Measurements from ENCODE around the gene INO80D. TPM values are rescaled to one million over a fixed set of nuclear protein-coding genes. Genes with fewer than 3 reads are reported as not detected.

Gene INO80D
- total RNA-seq, 1 experiment from 2014 or later, result 1.8 TPM

- in situ Hi-C loops (cut with HindIII; ENCODE audit: low pct_unique_long_range_greater_than_20kb, low sequenced_read_pairs), result no loop called here
- DNase-seq (ENCODE audit: low read depth), result no peak
Observed at GRCh38 chr2:205965707-205966106, 120.3 kb downstream of the INO80D start.

- in situ Hi-C loops (cut with HindIII; ENCODE audit: low pct_unique_long_range_greater_than_20kb, low sequenced_read_pairs), result no loop called here
Observed at GRCh38 chr2:205964111-205964761, 121.7 kb downstream of the INO80D start.

DNA sequence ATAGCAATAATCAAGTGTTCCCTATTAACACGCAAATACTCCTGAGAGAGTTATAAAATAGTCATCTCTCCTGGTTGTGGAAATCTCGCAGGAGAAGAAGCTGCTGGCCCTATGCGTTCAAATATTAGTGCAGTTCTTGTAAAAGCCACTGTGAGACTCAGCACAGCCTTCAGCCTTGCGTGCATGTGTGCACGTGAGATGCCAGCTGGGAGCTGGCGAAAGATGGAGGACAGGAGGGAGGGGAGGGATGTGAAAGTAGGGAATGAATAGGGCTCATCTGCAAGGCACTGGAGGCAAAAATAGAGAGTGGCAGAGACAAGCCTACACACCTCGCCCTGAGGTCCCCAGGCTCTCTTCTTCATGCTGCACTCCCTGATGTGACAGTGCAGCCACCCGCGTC, 126.5 kb downstream of the INO80D start:
- in situ Hi-C loops (cut with HindIII; ENCODE audit: low pct_unique_long_range_greater_than_20kb, low sequenced_read_pairs), result no loop called here
- DNase-seq (ENCODE audit: low read depth), result no peak

More at GRCh38 chr2:205964111-205964761, 121.7 kb downstream of the INO80D start:
- DNase-seq (ENCODE audit: low read depth), result no peak

DNA sequence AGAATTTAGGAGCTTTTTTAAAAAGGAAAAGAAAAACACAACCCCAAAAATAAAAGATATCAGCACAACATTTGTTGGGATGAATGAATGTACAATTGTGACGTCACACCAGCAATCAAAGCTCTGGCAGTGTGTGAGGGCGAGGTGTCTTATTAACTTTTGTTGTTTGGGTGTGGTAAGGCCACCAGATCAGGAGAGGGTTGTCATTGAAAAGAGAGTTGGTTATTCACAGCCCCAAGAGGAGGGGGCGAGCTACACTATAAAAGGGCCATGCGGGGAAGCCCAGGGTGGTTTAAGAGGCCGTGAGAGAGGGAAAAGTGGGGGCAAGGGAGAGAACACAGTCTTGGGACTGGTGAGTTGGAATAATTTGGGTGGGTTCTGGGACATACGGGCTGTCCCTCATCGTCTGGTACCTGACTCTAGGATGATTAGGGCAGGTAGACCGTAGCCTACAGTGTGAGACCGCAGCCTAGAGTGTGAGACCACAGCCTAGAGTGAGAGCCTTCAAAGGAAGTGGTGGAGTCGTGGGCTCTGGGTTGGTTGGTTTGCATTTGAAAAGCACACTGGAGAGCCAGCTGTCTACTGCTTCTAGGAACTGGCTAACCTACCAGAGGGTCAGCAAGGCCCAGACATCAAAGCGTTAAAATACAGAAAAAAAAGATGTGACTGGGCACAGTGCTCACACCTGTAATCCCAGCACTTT, 128.4 kb downstream of the INO80D start:
- in situ Hi-C loops (cut with HindIII; ENCODE audit: low pct_unique_long_range_greater_than_20kb, low sequenced_read_pairs), result no loop called here
- no peak for DNase-seq (ENCODE audit: low read depth)

GRCh38 chr2:205954707-205955106, 131.3 kb downstream of the INO80D start:
- in situ Hi-C loops (cut with HindIII; ENCODE audit: low pct_unique_long_range_greater_than_20kb, low sequenced_read_pairs), result no loop called here
- no peak for DNase-seq (ENCODE audit: low read depth)

DNA sequence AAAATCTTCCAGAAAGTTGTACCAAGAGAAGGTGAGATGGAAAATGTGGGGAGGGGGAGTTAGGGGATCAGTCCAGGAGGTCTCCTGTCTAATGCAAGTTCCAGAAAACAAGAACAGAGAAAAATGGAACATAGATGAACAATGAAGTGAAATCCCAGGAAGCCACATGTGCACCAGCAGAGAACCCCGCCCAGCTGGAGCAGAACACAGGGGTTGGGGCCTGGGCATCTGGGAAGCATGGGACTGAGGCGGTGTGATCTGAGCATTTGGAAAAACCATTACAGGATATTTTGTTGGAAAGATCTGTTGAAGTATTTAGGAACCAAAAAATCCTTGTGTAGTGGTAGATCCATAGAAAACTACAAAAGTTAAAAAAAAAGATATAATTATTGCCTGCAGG, 133.7 kb downstream of the INO80D start:
- DNase-seq (ENCODE audit: low read depth), result no peak
- in situ Hi-C loops (cut with HindIII; ENCODE audit: low pct_unique_long_range_greater_than_20kb, low sequenced_read_pairs), result no loop called here

GRCh38 chr2:205948883-205949282, 137.1 kb downstream of the INO80D start:
- DNase-seq (ENCODE audit: low read depth), result no peak
- in situ Hi-C loops (cut with HindIII; ENCODE audit: low pct_unique_long_range_greater_than_20kb, low sequenced_read_pairs), result no loop called here

GRCh38 chr2:205948496-205948837, 137.5 kb downstream of the INO80D start:
- in situ Hi-C loops (cut with HindIII; ENCODE audit: low pct_unique_long_range_greater_than_20kb, low sequenced_read_pairs), result no loop called here
- DNase-seq (ENCODE audit: low read depth), result no peak

DNA sequence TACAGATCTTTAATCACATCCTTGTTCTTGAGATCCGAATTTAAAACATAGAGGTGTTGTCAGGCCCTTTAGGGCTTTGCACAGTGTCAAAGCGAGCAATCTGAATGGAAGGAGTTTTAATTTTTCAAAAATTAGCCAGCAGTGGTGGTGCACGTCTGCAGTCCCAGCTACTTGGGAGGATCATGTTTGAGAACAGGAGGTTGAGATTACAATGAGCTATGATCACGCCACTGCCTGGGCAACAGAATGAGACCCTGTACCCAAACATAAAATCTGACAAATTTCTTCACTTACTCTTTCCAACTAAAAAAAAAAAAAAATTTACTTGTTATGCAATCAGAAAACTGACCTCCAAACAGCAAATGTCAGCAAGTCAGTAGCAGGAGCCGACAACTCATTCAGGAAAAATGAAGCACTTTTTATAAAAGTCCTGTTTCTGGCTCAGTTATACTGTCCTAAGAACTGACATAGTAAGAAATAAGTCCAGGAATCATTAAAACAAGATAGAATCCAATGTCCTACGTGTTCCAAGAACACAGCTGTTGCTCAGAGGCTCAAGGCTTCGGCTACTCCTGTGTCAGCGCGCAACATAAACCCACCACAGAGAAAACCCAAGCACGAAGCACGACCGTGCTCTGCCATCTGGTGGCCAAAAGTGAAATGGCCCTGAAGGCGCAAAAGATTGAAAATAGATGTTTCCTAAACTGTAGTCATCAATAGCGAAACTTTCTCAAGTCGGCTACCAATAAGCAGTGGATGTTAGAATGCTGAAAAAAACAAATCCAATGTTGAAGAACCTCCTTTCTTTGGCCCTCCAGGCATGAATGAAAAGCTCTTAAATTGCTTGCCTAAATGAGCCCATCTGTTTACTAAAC, 138.1 kb downstream of the INO80D start:
- in situ Hi-C loops (cut with HindIII; ENCODE audit: low pct_unique_long_range_greater_than_20kb, low sequenced_read_pairs), result no loop called here
- DNase-seq (ENCODE audit: low read depth), result peak; percentile 48

DNA sequence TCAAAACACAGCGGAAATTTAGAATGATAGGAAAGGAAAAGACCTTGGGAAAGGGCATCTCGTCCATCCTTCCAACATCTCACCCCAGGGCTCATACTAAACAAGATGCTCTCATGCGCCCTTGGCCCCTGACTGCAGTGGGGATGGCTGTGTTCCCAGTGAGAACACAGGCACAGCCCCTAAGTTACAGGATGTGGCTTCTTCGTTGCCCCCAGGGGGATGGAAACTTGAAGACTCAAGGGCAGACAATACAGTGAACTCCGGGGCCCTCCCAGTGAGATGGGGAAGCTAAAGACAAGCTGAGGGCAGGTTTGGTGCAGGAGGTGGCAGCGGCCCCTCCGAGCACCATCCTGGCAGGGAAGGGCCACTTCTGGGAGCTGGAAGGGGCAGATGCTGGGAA, 139.7 kb downstream of the INO80D start:
- no peak for DNase-seq (ENCODE audit: low read depth)
- in situ Hi-C loops (cut with HindIII; ENCODE audit: low pct_unique_long_range_greater_than_20kb, low sequenced_read_pairs), result no loop called here

Other genes with a start within 250 kb of the INO80D start
- 75.5 and 103 TPM in 2 replicates for gene NDUFS1, start 73.3 kb upstream of the INO80D start, total RNA-seq (2014; rRNA removed; shearing (Covaris generic); ENCODE audit: low replicate concordance)
- 231 and 282 TPM in 2 replicates for gene EEF1B2, start 73.7 kb upstream of the INO80D start, total RNA-seq (2014; rRNA removed; shearing (Covaris generic); ENCODE audit: low replicate concordance)
- gene ZDBF2, start 188.5 kb upstream of the INO80D start, total RNA-seq (2014; rRNA removed; shearing (Covaris generic); ENCODE audit: low replicate concordance), result 4.0 and 7.9 TPM in 2 replicates